ENCODE measurements around the gene PLCH1.

The PLCH1 gene

GRCh38 chr3:155682426-155683343 is 62.2 kb downstream of the PLCH1 start:
- DNase-seq: no peak

- peak; percentile 40 for DNase-seq
These were observed 68.5 kb downstream of the PLCH1 start for GRCh38 chr3:155676252-155676981.

GRCh38 chr3:155675094-155675493 is 69.8 kb downstream of the PLCH1 start:
- DNase-seq: no peak

GRCh38 chr3:155673421-155673820 is 71.5 kb downstream of the PLCH1 start:
- no peak for DNase-seq

GRCh38 chr3:155670335-155670734 is 74.5 kb downstream of the PLCH1 start:
- DNase-seq: no peak

GRCh38 chr3:155667988-155668387 is 76.9 kb downstream of the PLCH1 start:
- no peak for DNase-seq

- no peak for DNase-seq
These were observed 79.8 kb downstream of the PLCH1 start for GRCh38 chr3:155664925-155665695.

- DNase-seq: no peak
These were observed 81.2 kb downstream of the PLCH1 start for GRCh38 chr3:155663467-155664212.

- no peak for DNase-seq
These were observed 83.1 kb downstream of the PLCH1 start for GRCh38 chr3:155661760-155662159.

GRCh38 chr3:155661042-155661441 is 83.8 kb downstream of the PLCH1 start:
- no peak for DNase-seq

- no peak for DNase-seq
These were observed 86.1 kb downstream of the PLCH1 start for GRCh38 chr3:155658671-155659261.

GRCh38 chr3:155658006-155658405 is 86.9 kb downstream of the PLCH1 start:
- DNase-seq: no peak

GRCh38 chr3:155657161-155657560 is 87.7 kb downstream of the PLCH1 start:
- no peak for DNase-seq

- no peak for DNase-seq
These were observed 88.4 kb downstream of the PLCH1 start for GRCh38 chr3:155656466-155656865.

GRCh38 chr3:155651489-155652218 is 93.2 kb downstream of the PLCH1 start:
- DNase-seq: no peak

- DNase-seq: no peak
These were observed 96.8 kb downstream of the PLCH1 start for GRCh38 chr3:155648013-155648591.

- DNase-seq: no peak
These were observed 97.7 kb downstream of the PLCH1 start for GRCh38 chr3:155647206-155647605.

GRCh38 chr3:155646669-155647068 is 98.2 kb downstream of the PLCH1 start:
- DNase-seq: no peak

- DNase-seq: no peak
These were observed 98.7 kb downstream of the PLCH1 start for GRCh38 chr3:155646128-155646527.

GRCh38 chr3:155643581-155644165 is 101.2 kb downstream of the PLCH1 start:
- DNase-seq: no peak

- DNase-seq: no peak
These were observed 102.9 kb downstream of the PLCH1 start for GRCh38 chr3:155641956-155642355.
